SW 1271 (cell line): ENCODE results near the gene L3MBTL2.

Source experiments
- DNase-seq, 2 experiments: peaks; one replicate each; lab custom pipeline; 2025; lab: John Stamatoyannopoulos, UW

The L3MBTL2 gene

DNA sequence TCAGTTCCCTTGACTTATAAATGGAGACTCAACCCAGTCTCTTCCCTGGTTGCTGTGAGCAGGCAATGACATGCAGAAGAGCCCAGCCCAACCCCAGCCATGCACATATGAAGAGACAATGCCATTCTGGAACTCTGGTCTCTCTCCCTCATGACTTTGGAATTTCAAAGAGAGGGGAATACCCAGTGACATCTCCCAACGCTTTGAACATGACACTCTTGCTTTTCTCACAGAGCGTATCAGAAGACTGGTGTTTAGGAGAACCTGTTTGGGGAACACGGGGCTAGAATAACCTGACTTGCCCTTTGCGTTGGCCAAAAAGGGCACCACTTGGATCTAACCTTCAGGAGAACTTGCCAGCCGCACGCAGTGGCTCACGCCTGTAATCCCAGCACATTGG lies 68.0 kb downstream of the L3MBTL2 start:
- DNase-seq: no peak

DNA sequence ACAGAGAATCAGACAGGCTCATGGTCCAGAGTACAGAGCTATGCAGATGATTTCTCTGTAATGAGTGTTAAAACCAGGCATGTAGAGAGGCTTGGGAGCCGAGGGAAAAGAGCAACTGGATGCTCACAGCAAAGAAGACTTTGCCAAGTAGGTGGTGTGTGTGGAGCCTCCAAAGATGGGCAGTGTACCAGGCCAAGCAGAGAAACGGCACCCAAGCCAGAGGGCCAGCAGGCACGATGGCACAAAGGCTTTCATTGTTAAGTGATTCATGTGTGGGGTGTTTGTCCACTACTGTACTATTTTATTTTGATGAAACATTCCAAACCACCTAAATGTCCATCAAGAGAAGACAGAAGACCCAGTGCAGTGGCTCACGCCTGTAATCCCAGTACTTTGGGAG lies 69.7 kb downstream of the L3MBTL2 start:
- no peak for DNase-seq

DNA sequence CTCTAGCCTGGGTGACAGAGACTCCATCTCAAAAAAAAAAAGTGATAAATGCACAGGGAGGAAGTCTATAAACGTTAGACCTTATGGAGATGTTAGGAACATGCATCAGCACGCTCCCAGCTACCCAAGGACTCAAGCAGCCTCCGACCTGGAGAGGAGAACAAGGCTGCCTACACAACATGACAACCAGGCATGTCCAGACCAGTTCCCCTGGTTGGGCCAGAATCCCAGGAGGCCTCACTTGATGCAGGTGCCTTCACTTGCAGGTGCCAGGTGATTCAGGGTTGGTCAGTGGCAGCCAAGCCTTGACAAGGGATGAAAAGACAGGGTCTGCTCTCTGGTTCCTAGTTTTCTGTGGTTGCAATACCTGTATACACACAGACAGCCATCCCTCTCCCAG lies 75.0 kb downstream of the L3MBTL2 start:
- DNase-seq: no peak

DNA sequence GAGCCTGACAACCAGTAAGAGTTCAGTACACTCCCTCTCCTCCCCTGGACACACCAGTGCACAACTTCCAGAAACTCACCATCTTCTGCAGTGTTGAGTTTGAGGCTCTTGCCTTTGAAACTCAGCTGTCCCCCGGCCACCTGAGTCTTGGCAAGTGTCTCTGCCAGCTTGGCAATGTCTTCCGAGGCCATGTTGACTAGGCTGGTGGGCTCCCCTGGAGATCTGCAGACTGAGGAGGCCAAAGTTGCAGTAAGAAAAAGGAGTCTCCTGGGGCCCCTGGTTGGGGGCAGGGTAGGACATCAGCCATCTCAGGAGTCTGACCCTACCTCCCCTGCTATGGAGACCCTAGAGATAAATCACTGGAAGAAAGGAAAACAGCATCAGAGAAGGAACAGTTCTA lies 75.7 kb downstream of the L3MBTL2 start:
- DNase-seq: no peak
